ENCODE results near the gene MAGEA11.
"Not testable (repeated sequence)": the region's sequence is repeated elsewhere in the genome, so short reads cannot be mapped to it uniquely, and the experiment has no call there.

MAGEA11 gene

GRCh38 chrX:149717803-149718202 is 5.9 kb downstream of the MAGEA11 start:
- DNase-seq (ENCODE audit: low read depth in 2 of 2), result no peak

- no peak for DNase-seq (ENCODE audit: low read depth in 2 of 2)
Observed at GRCh38 chrX:149718757-149719156, 6.9 kb downstream of the MAGEA11 start.

GRCh38 chrX:149720021-149720689 is 8.3 kb downstream of the MAGEA11 start:
- no peak for DNase-seq (ENCODE audit: low read depth in 2 of 2)

GRCh38 chrX:149721241-149721640 is 9.4 kb downstream of the MAGEA11 start:
- not testable (repeated sequence) for DNase-seq (ENCODE audit: low read depth in 2 of 2)

- DNase-seq (ENCODE audit: low read depth in 2 of 2), result no peak
Observed at GRCh38 chrX:149721778-149722177, 9.9 kb downstream of the MAGEA11 start.

- not testable (repeated sequence) for DNase-seq (ENCODE audit: low read depth in 2 of 2)
Observed at GRCh38 chrX:149723583-149724118, 11.8 kb downstream of the MAGEA11 start.

- DNase-seq (ENCODE audit: low read depth in 2 of 2), result not testable (repeated sequence)
Observed at GRCh38 chrX:149727308-149727707, 15.4 kb downstream of the MAGEA11 start.

GRCh38 chrX:149742269-149742668 is 30.4 kb downstream of the MAGEA11 start:
- DNase-seq (ENCODE audit: low read depth in 2 of 2), result not testable (repeated sequence)

GRCh38 chrX:149746390-149747007 is 34.6 kb downstream of the MAGEA11 start:
- DNase-seq (ENCODE audit: low read depth in 2 of 2), result not testable (repeated sequence)

- no peak for DNase-seq (ENCODE audit: low read depth in 2 of 2)
Observed at GRCh38 chrX:149757206-149758067, 45.6 kb downstream of the MAGEA11 start.

- no peak for DNase-seq (ENCODE audit: low read depth in 2 of 2)
Observed at GRCh38 chrX:149758068-149758714, 46.3 kb downstream of the MAGEA11 start.

GRCh38 chrX:149758715-149759078 is 46.8 kb downstream of the MAGEA11 start:
- DNase-seq (ENCODE audit: low read depth in 2 of 2), result not testable (repeated sequence)

GRCh38 chrX:149759824-149760223 is 48.0 kb downstream of the MAGEA11 start:
- no peak for DNase-seq (ENCODE audit: low read depth in 2 of 2)

- DNase-seq (ENCODE audit: low read depth in 2 of 2), result no peak
Observed at GRCh38 chrX:149760965-149761364, 49.1 kb downstream of the MAGEA11 start.

- DNase-seq (ENCODE audit: low read depth in 2 of 2), result not testable (repeated sequence)
Observed at GRCh38 chrX:149761858-149762674, 50.2 kb downstream of the MAGEA11 start.

GRCh38 chrX:149762696-149763614 is 51.1 kb downstream of the MAGEA11 start:
- DNase-seq (ENCODE audit: low read depth in 2 of 2), result no peak
